ENCODE measurements around the gene ADAMTS16.
A peak's percentile ranks its signal among the peaks of the same experiment; 100 is the strongest.

Gene ADAMTS16

GRCh38 chr5:5356765-5357164 is 216.6 kb downstream of the ADAMTS16 start:
- Histone ChIP-seq H3K9me3 (ENCODE audit: control insufficient read depth, low read length) (no peaks in the 10 kb centered on the region), H3K4me2 (ENCODE audit: low read length, poor library complexity, severe bottlenecking) (no peak overlapping the region), H2AK5ac (ENCODE audit: low read length, severe bottlenecking) (no peak overlapping the region), H2BK5ac (ENCODE audit: low read depth, low read length, poor library complexity, severe bottlenecking) (no peak overlapping the region), H3K14ac (ENCODE audit: low read length in 2 of 2) (no peak overlapping the region), H3K9ac (ENCODE audit: low read length) (no peak overlapping the region), H3K4me3 (ENCODE audit: insufficient read depth in 1 of 2, low read depth in 1 of 2, low read length in 2 of 2) (no peak overlapping the region), H3K27me3 (ENCODE audit: control insufficient read depth in 1 of 2, insufficient read depth in 1 of 2, low read length in 2 of 2) (peaks cover 0 to 14% of the 10 kb centered on the region in 2 experiments), H2BK12ac (ENCODE audit: low read length in 2 of 2) (no peak overlapping the region), H3K4ac (ENCODE audit: low read depth in 1 of 2, low read length in 2 of 2) (no peak overlapping the region), H2BK15ac (ENCODE audit: low read depth, poor library complexity, severe bottlenecking) (no peak overlapping the region), H3K36me3 (ENCODE audit: control insufficient read depth in 1 of 2, insufficient read depth in 2 of 2, low read depth in 1 of 2, low read length in 2 of 2) (peaks cover 0 to 3% of the 10 kb centered on the region in 2 experiments), H2AFZ (ENCODE audit: low read depth, low read length) (no peak overlapping the region), H3K23ac (ENCODE audit: low read length in 2 of 2) (no peak overlapping the region), H2BK120ac (ENCODE audit: low read depth, low read length) (no peak overlapping the region), H3K4me1 (ENCODE audit: control insufficient read depth, insufficient read depth, low read depth, low read length) (peaks cover 5% of the 10 kb centered on the region), H3K79me1 (replicated peaks; ENCODE audit: low read length, poor library complexity, severe bottlenecking) (no peaks in the 10 kb centered on the region), H3K18ac (ENCODE audit: low read depth in 1 of 2, low read length in 2 of 2) (no peak overlapping the region), H3K27ac (ENCODE audit: low read length, poor library complexity, severe bottlenecking) (no peak overlapping the region), H4K91ac (ENCODE audit: low read length) (no peak overlapping the region), H4K8ac (ENCODE audit: low read length) (no peak overlapping the region)
- DNase-seq, result no peak

DNA sequence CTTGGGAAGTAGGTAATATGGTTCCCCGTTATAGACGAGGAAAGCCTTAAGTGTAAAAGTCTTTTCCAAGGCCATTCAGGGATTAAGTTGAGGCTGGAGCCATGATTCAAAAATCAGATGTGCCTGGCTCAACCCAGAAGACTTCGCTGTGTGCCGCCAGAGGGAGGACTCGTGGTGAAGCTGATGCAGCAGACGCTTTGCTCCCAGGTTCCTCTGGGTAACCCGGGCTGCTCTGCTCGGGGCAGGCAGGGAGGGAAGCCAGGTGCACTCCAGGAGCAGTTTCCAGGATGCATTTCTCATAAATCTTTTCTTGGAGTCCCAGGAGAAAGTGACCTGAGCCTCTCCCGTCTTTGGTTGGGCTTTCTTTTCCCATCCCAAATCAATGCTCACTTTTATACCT is 219.5 kb downstream of the ADAMTS16 start:
- H3K9me3 ChIP-seq (ENCODE audit: control insufficient read depth, low read length), result no peaks in the 10 kb centered on the region
- H4K8ac ChIP-seq (ENCODE audit: low read length), result no peak overlapping the region
- DNase-seq, result no peak
- no peaks in the 10 kb centered on the region for H3K4me1 ChIP-seq (ENCODE audit: control insufficient read depth, insufficient read depth, low read depth, low read length)
- no peak overlapping the region for H3K14ac ChIP-seq (ENCODE audit: low read length in 2 of 2)
- H2BK5ac ChIP-seq (ENCODE audit: low read depth, low read length, poor library complexity, severe bottlenecking), result no peak overlapping the region
- H2BK120ac ChIP-seq (ENCODE audit: low read depth, low read length), result no peak overlapping the region
- H3K27me3 ChIP-seq (ENCODE audit: control insufficient read depth in 1 of 2, insufficient read depth in 1 of 2, low read length in 2 of 2), result peaks cover 0 to 19% of the 10 kb centered on the region in 2 experiments
- H3K18ac ChIP-seq (ENCODE audit: low read depth in 1 of 2, low read length in 2 of 2), result no peak overlapping the region
- no peak overlapping the region for H3K27ac ChIP-seq (ENCODE audit: low read length, poor library complexity, severe bottlenecking)
- H3K4ac ChIP-seq (ENCODE audit: low read depth in 1 of 2, low read length in 2 of 2), result no peak overlapping the region
- no peak overlapping the region for H2AK5ac ChIP-seq (ENCODE audit: low read length, severe bottlenecking)
- 90% methylated on average over 9 of the region's 9 CpGs for WGBS
- no peak overlapping the region for H4K91ac ChIP-seq (ENCODE audit: low read length)
- no peak overlapping the region for H2BK15ac ChIP-seq (ENCODE audit: low read depth, poor library complexity, severe bottlenecking)
- H3K36me3 ChIP-seq (ENCODE audit: control insufficient read depth in 1 of 2, insufficient read depth in 2 of 2, low read depth in 1 of 2, low read length in 2 of 2), result no peaks in the 10 kb centered on the region
- H3K9ac ChIP-seq (ENCODE audit: low read length), result no peak overlapping the region
- H2BK12ac ChIP-seq (ENCODE audit: low read length in 2 of 2), result peak overlapping the region in 1 of 2 experiments; percentile 11
- H3K4me2 ChIP-seq (ENCODE audit: low read length, poor library complexity, severe bottlenecking), result no peak overlapping the region
- H3K4me3 ChIP-seq (ENCODE audit: insufficient read depth in 1 of 2, low read depth in 1 of 2, low read length in 2 of 2), result no peak overlapping the region
- H3K79me1 ChIP-seq (replicated peaks; ENCODE audit: low read length, poor library complexity, severe bottlenecking), result no peaks in the 10 kb centered on the region
- H2AFZ ChIP-seq (ENCODE audit: low read depth, low read length), result no peak overlapping the region
- no peak overlapping the region for H3K23ac ChIP-seq (ENCODE audit: low read length in 2 of 2)

DNA sequence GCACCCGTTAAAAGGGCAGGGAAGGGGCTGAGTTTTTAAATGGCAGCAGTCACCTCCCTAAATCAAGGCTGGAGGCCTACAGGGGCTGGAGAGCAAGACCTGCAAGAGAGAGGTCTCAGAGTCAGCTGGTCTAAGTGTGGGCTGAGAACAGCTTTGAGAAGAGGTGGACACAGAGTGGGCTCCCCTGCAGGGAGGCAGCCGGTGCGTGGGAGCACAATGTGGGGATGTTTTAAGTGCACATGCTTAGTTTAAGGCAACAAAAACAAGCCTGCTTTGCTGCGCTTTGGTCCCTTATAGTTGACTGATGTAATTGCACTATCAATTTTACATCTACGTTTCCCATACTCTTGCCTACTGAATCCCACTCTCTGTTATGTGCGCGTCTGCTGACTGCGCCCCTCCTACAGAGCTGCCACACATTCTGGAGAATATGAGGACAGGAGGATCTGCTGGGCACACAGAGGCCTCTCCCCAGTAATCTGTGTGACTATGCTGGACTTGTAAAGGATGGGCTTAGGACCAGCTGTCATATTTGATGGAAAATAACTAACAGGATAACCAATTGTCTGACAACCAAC is 220.3 kb downstream of the ADAMTS16 start:
- Histone ChIP-seq H3K23ac (ENCODE audit: low read length in 2 of 2) (peak overlapping the region in 1 of 2 experiments; percentile 19), H3K27me3 (ENCODE audit: control insufficient read depth in 1 of 2, insufficient read depth in 1 of 2, low read length in 2 of 2) (peaks cover 0 to 19% of the 10 kb centered on the region in 2 experiments), H3K79me1 (replicated peaks; ENCODE audit: low read length, poor library complexity, severe bottlenecking) (no peaks in the 10 kb centered on the region), H3K18ac (ENCODE audit: low read depth in 1 of 2, low read length in 2 of 2) (no peak overlapping the region), H2BK5ac (ENCODE audit: low read depth, low read length, poor library complexity, severe bottlenecking) (no peak overlapping the region), H3K4me1 (ENCODE audit: control insufficient read depth, insufficient read depth, low read depth, low read length) (no peaks in the 10 kb centered on the region), H3K4me3 (ENCODE audit: insufficient read depth in 1 of 2, low read depth in 1 of 2, low read length in 2 of 2) (no peak overlapping the region), H3K9ac (ENCODE audit: low read length) (no peak overlapping the region), H2AFZ (ENCODE audit: low read depth, low read length) (no peak overlapping the region), H3K14ac (ENCODE audit: low read length in 2 of 2) (no peak overlapping the region), H3K4me2 (ENCODE audit: low read length, poor library complexity, severe bottlenecking) (no peak overlapping the region), H2AK5ac (ENCODE audit: low read length, severe bottlenecking) (no peak overlapping the region), H3K4ac (ENCODE audit: low read depth in 1 of 2, low read length in 2 of 2) (no peak overlapping the region), H3K27ac (ENCODE audit: low read length, poor library complexity, severe bottlenecking) (no peak overlapping the region), H3K36me3 (ENCODE audit: control insufficient read depth in 1 of 2, insufficient read depth in 2 of 2, low read depth in 1 of 2, low read length in 2 of 2) (no peaks in the 10 kb centered on the region), H2BK12ac (ENCODE audit: low read length in 2 of 2) (no peak overlapping the region), H4K8ac (ENCODE audit: low read length) (no peak overlapping the region), H2BK15ac (ENCODE audit: low read depth, poor library complexity, severe bottlenecking) (no peak overlapping the region), H4K91ac (ENCODE audit: low read length) (no peak overlapping the region), H2BK120ac (ENCODE audit: low read depth, low read length) (no peak overlapping the region), H3K9me3 (ENCODE audit: control insufficient read depth, low read length) (no peaks in the 10 kb centered on the region)
- DNase-seq, result no peak
- WGBS, result 86% methylated on average over 8 of the region's 8 CpGs

DNA sequence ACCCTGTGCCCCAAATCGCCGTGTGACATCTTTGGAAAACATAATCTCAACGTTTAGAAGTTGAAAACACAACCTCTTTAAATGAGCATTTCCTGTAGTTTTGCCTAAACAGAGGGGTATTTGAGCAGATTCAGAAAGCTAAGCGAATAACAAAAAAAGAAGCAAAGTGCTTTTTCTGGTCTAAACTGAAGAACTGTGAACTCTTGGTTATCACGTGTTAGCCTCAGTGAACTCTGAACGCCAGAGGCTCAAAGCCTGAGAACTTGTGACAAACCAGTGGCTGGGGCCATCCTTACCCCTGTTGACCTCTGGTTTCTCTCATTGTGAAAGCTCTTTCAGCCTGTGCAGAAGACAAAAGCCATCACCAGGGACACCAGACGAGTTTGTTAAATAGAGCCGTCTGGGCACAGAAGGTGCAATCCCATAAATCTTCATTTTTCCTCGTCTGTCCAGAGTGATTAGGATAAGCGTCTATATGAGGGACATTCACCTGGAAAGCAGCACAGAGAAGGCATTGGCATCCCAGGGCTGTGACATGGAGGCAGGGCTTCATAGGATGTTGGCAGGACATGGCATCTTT is 220.9 kb downstream of the ADAMTS16 start:
- no peaks in the 10 kb centered on the region for H3K36me3 ChIP-seq (ENCODE audit: control insufficient read depth in 1 of 2, insufficient read depth in 2 of 2, low read depth in 1 of 2, low read length in 2 of 2)
- 66% methylated on average over 10 of the region's 10 CpGs for WGBS

More for the DNA sequence above, 220.9 kb downstream of the ADAMTS16 start:
- no peak overlapping the region for H3K18ac ChIP-seq (ENCODE audit: low read depth in 1 of 2, low read length in 2 of 2)
- H3K9me3 ChIP-seq (ENCODE audit: control insufficient read depth, low read length), result no peaks in the 10 kb centered on the region
- no peak for DNase-seq
- H3K4me2 ChIP-seq (ENCODE audit: low read length, poor library complexity, severe bottlenecking), result no peak overlapping the region
- no peak overlapping the region for H2BK15ac ChIP-seq (ENCODE audit: low read depth, poor library complexity, severe bottlenecking)
- no peak overlapping the region for H3K27ac ChIP-seq (ENCODE audit: low read length, poor library complexity, severe bottlenecking)
- H2BK12ac ChIP-seq (ENCODE audit: low read length in 2 of 2), result no peak overlapping the region
- H3K79me1 ChIP-seq (replicated peaks; ENCODE audit: low read length, poor library complexity, severe bottlenecking), result no peaks in the 10 kb centered on the region
- no peak overlapping the region for H2AFZ ChIP-seq (ENCODE audit: low read depth, low read length)
- peak overlapping the region in 1 of 2 experiments; percentile 5 for H3K23ac ChIP-seq (ENCODE audit: low read length in 2 of 2)
- H3K27me3 ChIP-seq (ENCODE audit: control insufficient read depth in 1 of 2, insufficient read depth in 1 of 2, low read length in 2 of 2), result peaks cover 0 to 19% of the 10 kb centered on the region in 2 experiments
- H3K4ac ChIP-seq (ENCODE audit: low read depth in 1 of 2, low read length in 2 of 2), result no peak overlapping the region
- no peak overlapping the region for H2BK5ac ChIP-seq (ENCODE audit: low read depth, low read length, poor library complexity, severe bottlenecking)
- H4K8ac ChIP-seq (ENCODE audit: low read length), result no peak overlapping the region
- no peak overlapping the region for H3K4me3 ChIP-seq (ENCODE audit: insufficient read depth in 1 of 2, low read depth in 1 of 2, low read length in 2 of 2)
- no peak overlapping the region for H3K9ac ChIP-seq (ENCODE audit: low read length)
- H4K91ac ChIP-seq (ENCODE audit: low read length), result no peak overlapping the region
- H2AK5ac ChIP-seq (ENCODE audit: low read length, severe bottlenecking), result no peak overlapping the region
- H3K14ac ChIP-seq (ENCODE audit: low read length in 2 of 2), result no peak overlapping the region
- H2BK120ac ChIP-seq (ENCODE audit: low read depth, low read length), result no peak overlapping the region
- H3K4me1 ChIP-seq (ENCODE audit: control insufficient read depth, insufficient read depth, low read depth, low read length), result no peaks in the 10 kb centered on the region

Data from mesenchymal stem cell (in vitro differentiated cells and primary cell).